HG03354 (cell line): ENCODE measurements around the gene CARD11.
"Not testable (repeated sequence)": the region's sequence is repeated elsewhere in the genome, so short reads cannot be mapped to it uniquely, and the experiment has no call there.

ENCODE experiments used
- ATAC-seq: cut with Tn5 transposase; IDR thresholded peaks from one replicate; pipeline ENCODE4 v1.9.1; 2021; ENCODE audit warnings: mild to moderate bottlenecking; ENCODE audit not compliant: unreplicated experiment, poor library complexity, severe bottlenecking

The CARD11 gene

DNA sequence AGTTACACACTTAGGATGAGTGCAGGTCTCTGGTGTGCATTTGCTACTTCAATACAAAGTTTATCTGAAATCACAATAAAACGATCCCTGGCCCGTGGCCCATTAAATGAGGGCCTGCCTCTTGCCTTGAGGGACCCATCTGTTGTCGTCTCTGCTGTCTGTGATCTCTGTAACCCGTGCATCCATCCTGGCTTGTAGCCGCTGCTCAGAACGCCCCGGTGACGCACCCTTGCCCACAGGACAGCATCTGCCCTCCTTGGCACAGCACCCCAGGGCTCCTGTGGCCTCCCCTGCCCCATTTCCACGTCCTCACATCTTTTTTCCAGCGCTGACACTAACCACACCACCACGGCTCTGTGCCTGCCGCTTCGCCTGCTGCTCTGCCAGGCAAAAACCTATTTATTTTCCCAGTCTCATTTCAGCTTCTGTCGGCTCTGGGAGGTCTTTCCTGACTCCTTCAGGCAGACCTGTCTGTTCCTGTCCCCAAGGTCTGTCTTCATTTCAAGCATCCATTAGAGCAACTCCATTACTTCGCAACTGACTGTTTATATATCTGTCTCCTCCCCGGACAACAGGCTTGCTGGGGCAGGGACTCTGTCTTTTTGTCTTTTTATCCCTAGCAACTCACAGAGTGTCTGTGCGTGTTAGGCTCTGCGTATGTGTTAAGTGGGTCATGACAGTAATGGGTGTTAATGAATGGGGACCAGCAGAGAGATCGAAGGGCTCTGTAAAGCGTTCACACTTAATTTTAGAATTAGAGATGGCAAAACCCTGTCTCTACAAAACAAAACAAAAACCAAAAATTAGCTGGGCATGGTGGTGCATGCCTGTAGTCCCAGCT lies 16.4 kb downstream of the CARD11 start:
- ATAC-seq = no peak

- ATAC-seq = no peak
Observed at GRCh38 chr7:3025616-3026015, 18.1 kb downstream of the CARD11 start.

DNA sequence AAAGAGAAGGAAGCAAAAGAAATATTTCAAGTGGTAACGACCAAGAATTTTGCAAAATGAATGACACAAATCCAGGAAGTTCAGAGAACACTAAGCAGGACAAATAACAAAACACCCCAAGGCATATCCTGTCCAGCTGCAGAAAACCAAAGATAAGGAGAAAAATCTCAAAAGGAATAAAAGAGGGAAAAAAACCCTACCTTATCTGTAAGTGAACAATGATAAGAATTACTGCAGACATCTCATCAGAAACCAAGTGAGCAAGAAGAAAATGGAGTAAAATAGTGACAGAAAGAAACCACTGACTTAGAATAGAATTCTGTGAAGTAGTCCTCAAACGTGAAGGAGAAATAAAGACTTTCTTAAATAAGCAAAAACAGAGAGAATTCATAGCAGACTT lies 21.8 kb downstream of the CARD11 start:
- ATAC-seq = no peak

- ATAC-seq = not testable (repeated sequence)
Observed at GRCh38 chr7:3021224-3021623, 22.4 kb downstream of the CARD11 start.

DNA sequence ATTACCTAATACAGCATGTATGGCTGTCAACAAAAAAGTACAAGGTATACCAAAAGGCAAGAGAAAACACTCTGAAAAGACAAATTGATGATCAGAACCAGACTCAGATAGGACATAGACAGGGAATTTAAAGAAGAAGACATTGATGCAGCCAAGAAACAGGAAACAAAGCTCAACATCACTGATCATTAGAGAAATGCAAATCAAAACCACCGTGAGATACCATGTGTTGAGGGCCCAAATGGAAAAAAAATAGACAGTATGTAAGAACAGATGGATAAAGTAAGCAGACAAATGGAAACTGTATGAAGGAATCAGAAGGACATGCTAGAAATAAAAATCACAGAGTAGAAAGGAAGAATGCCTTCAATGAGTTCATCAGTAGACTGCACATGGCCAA lies 23.3 kb downstream of the CARD11 start:
- ATAC-seq = no peak

- no peak for ATAC-seq
Observed at GRCh38 chr7:3019801-3020200, 23.9 kb downstream of the CARD11 start.

DNA sequence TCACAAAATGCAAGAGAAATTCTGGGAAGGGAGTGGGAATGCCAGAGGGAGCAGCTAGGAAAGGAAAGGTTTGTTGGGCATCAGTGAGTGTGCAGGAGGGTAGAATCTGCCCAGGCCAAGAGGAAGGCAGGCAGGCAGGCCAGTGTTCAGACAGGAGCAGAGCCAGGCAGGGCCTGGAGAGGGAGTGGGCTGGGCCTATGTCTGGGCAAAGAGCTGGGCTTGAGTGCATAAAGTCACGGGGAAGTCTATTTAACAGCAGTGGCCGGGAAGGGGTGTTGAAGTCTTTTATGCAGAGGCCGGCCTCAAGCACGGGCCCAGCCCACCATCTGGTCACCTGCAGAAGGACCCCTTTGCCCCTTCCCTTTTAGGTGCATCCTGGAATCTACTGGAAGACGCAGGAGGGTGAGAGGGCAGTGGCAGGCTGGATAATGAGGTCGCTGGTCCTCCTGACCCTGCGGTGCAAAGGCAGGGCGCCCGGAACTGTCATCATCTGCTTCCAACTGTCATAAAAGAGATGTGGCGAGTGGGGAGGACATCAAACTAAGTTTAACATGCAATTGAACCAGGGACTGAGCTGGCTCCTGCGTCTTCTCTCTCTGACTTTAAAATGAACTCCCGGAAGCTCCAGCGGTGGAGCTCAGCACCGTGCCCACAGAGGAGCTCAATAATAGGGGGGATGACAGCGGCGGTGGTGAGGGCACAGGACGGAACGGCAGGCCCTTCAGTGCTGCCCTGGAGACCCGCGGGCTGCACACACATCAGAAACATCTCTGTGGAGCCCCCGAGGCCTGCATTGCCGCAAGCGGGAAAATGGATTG lies 29.5 kb downstream of the CARD11 start:
- no peak for ATAC-seq

DNA sequence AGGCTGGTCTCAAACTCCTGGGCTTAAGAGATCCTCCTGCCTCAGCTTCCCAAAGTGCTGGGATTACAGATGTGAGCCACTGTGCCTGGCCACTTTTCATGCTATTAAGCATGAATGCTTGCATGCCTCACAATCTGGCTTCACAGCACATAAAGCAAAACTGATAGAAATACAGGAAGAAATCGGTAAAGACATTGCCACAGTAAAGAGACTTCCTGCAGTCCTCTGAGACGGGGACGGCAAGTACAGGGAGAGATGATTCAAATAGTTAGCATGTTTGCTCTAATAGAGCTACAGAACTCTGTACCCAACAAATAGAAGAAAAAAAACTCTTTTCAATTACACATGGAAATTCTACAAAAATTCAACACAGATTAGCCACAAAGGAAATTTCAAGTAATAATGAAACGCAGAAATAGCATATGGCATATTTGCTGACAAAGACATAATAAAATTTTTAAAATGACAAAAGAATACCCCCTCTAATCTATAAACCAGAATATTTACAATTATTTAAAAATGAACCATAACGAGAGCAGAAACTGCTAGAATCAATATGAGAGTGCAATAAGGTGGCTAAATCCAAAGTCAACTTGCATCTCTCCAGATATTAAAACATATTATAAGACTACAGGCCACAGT lies 32.3 kb downstream of the CARD11 start:
- no peak for ATAC-seq

GRCh38 chr7:3010161-3010560 lies 33.5 kb downstream of the CARD11 start:
- no peak for ATAC-seq

DNA sequence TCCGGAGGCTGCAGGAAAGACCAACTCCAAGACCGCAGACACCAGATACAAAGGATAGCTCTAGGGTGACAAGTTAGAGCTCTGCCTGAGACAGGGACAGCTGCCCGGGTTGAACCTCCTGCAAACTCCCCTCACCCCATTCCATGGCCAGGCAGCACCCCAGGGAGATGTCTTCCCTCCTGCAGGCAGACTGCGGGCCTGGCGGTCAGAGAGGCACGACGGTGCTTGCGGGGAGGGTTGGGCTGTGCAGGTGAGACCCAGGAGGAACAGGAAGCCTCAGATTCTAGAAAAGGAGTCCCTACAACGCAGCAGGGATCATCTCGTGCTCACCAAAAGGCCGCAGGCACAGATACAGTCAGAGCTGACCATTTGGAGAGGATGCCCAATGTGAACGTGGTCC lies 34.6 kb downstream of the CARD11 start:
- no peak for ATAC-seq

DNA sequence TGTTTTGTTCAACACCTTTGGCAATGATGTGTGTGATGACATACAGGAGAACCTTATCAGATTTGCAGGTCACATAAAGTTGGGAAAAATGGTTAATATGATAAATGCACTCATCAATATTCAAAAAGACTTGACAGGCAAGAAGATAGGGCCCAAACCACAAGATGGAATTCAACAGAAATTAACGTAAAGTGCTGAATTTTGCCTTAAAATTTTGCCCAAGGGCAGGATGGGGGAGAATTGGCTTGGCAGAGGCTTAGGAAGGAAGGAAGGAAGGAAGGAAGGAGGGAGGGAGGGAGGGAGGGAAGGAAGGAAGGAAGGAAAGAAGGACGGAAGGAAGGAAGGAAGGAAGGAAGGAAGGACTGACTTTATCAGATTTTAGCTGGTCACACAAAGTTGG lies 35.3 kb downstream of the CARD11 start:
- no peak for ATAC-seq

GRCh38 chr7:3007696-3008095 lies 36.0 kb downstream of the CARD11 start:
- ATAC-seq = no peak

DNA sequence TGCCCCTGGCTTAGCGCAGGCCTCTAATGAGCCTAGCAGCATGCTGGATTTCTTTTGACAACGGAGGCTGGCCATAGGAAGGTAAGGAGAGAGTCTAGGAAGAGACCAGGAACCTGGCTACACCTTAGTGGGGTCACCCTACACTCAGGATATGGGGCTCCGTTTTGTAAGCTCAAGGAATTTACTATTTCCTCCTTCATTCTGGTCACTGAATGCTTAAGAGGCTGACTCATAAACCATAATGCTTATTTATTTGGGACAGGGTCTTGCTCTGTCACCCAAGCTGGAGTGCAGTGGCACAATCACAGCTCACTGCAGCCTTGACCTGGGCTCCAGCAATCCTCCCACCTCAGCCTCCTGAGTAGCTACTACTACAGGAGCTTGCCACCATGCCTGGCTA lies 38.4 kb downstream of the CARD11 start:
- no peak for ATAC-seq

DNA sequence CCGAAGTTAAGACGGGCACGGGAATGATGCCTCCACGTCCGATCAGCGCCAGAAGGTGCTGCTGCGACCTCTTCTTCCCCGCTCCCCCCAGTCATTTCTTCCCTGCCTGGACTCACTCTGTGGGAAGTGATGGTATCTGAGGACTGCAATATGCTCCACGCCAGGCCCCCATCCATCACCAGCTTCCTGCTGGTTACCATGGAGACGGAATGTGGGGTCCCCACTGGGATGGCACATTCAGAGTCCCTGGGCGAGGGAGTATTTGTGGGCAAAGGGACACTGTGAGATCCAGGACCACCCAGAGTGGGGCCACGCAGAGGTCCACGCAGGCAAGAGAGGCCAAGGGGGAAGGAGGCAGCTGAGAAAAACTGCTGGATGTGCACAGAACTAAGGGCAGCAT lies 39.7 kb downstream of the CARD11 start:
- ATAC-seq = no peak

GRCh38 chr7:3002631-3003030 lies 41.0 kb downstream of the CARD11 start:
- no peak for ATAC-seq

- ATAC-seq = no peak
Observed at GRCh38 chr7:3000566-3000965, 43.1 kb downstream of the CARD11 start.

DNA sequence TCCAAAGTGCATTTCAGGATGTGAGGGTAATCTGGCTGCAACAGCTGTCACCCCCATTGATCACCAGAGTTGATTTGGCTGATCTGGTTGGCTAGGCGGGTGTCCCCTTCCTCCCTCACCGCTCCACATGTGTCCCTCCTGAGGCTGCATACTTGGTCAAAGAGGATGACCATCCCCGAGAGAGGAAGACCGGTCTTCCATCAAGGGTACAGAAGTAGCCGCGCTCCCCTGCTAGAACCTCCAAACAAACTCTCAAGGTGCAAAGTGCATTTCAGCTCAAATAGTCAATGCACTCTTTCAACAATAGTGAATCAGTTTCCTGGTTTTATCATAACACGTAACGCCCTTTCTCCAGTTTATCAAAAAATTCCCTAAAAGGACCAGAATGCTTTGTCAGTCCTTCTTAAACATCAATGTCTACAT lies 44.6 kb downstream of the CARD11 start:
- ATAC-seq = no peak

DNA sequence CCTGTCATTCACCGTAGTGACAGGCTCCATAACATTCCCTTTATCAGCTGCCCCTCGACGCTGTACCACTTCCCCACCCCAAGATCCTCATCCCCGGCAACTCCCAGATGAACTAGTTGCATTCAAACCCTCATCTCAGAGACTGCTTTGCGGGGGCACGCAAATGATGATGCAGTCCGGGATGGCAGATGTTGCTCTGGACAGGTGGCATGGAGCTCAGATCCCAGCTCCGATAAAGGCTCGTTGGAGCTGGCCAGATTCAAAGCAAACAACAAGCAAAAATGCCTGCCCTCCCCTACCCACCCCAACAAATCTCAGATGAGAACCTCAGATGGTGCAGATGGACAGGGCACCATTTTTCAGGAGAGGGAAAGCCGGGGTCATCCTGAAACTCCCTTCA lies 46.7 kb downstream of the CARD11 start:
- ATAC-seq = no peak

DNA sequence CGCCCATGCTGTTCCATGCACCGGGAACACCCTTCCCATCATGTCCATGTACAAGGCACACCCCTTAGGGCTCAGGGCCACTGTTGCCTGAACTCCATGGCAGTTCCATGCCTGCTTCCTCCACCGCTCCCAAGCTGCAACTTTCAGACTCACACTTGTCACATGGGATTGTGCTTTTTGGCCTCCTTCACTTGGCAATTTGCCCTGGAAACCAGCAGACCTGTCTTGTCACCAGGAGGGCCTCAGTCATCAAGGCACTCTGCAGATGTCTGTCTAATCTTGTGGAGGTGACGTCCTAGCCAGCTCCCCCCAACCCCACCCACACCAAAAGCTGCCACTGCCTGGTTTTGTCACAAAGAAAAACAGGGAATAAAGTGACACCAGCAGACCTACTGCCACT lies 47.5 kb downstream of the CARD11 start:
- no peak for ATAC-seq

GRCh38 chr7:2993868-2994267 lies 49.8 kb downstream of the CARD11 start:
- ATAC-seq = no peak

DNA sequence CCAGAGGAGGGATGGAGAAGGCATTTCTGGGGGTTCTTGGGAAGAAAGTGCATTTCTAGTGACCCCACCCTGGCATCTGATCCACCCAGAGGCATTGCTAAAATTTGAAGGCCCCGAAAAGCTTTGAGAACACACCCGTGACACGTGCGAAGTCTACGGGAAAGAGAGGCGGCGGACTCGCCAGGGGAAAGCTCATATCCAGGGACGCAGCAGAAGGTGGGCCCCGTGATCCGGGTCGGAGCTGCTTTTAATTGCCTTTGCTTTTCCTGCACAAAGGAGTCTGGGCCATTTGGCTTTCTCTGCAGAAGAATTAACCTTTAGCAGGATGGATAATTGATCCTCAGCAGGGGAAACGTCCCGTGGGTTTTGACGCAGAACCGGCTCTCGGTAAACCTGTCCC lies 50.3 kb downstream of the CARD11 start:
- ATAC-seq = no peak
